Measurements from ENCODE around the gene LILRA6. TPM values are rescaled to one million over a fixed set of nuclear protein-coding genes. Genes with fewer than 3 reads are reported as not detected.

LILRA6 gene
- total RNA-seq, 6 donors from 2014 or later, result 4.0 to 38.3 (median 15.2) TPM

GRCh38 chr19:54191811-54192453 lies 50.7 kb downstream of the LILRA6 start:
- DNase-seq (peak in 1 of 2 donors; percentile 88), ATAC-seq (ENCODE audit: low FRiP score in 2 of 2) (no peak)
- H3K9me3 ChIP-seq, result no peaks in the 10 kb centered on the region
- H3K4me3 ChIP-seq, result peak overlapping the region; percentile 73 to 85 (median 80)
- peak overlapping the region; percentile 99 to 100 (median 99) for H3K27ac ChIP-seq
- no peaks in the 10 kb centered on the region for H3K27me3 ChIP-seq
- TF ChIP-seq POLR2A (IDR thresholded peaks at IDR 0.05) (no peak), POLR2AphosphoS5 (IDR thresholded peaks at IDR 0.05) (no peak), EP300 (IDR thresholded peaks at IDR 0.05) (no peak), CTCF (IDR thresholded peaks at IDR 0.05) (no peak)
- WGBS, 2 donors, result 68 to 73% methylated on average over 16 to 19 of the region's 19 CpGs
- peaks cover 0 to 22% (median 15%) of the 10 kb centered on the region in 4 donors for H3K36me3 ChIP-seq
- H3K4me1 ChIP-seq, result peaks cover 19 to 33% (median 22%) of the 10 kb centered on the region in 4 donors

GRCh38 chr19:54191011-54191810 lies 51.4 kb downstream of the LILRA6 start, which contains the start of gene TSEN34:
TSS of gene TSEN34 (plus strand) at chr19:54191308. CDS start at chr19:54191365, 57 bp downstream.
- ATAC-seq (ENCODE audit: low FRiP score in 2 of 2), result peak; percentile 52 to 67

GRCh38 chr19:54190503-54191010 lies 52.0 kb downstream of the LILRA6 start:
- ATAC-seq (ENCODE audit: low FRiP score in 2 of 2) (peak; percentile 85 to 93), DNase-seq (peak; percentile 99)
- peak overlapping the region; percentile 99 to 100 (median 99) for H3K27ac ChIP-seq
- H3K4me1 ChIP-seq, result peaks cover 19 to 33% (median 22%) of the 10 kb centered on the region in 4 donors
- no peaks in the 10 kb centered on the region for H3K9me3 ChIP-seq
- peak overlapping the region; percentile 73 to 85 (median 80) for H3K4me3 ChIP-seq
- H3K36me3 ChIP-seq, result peaks cover 0 to 29% (median 19%) of the 10 kb centered on the region in 4 donors
- TF ChIP-seq POLR2AphosphoS5 (IDR thresholded peaks at IDR 0.05) (peak in 1 of 2 donors; percentile 19), CTCF (IDR thresholded peaks at IDR 0.05) (no peak), POLR2A (IDR thresholded peaks at IDR 0.05) (no peak), EP300 (IDR thresholded peaks at IDR 0.05) (no peak)
- 0 to 3% methylated on average over 6 to 54 of the region's 56 CpGs for WGBS, 2 donors
- no peaks in the 10 kb centered on the region for H3K27me3 ChIP-seq

More at GRCh38 chr19:54191011-54191810, 51.4 kb downstream of the LILRA6 start, which contains the start of gene TSEN34:
- peak within 1 kb of the TSS; percentile 73 to 85 (median 80) for H3K4me3 ChIP-seq
- no peaks in the 10 kb centered on the region for H3K27me3 ChIP-seq
- peaks cover 0 to 29% (median 19%) of the 10 kb centered on the region in 4 donors for H3K36me3 ChIP-seq
- 0 to 2% methylated on average over 15 to 18 of the region's 77 CpGs for WGBS, 2 donors
- DNase-seq, result peak; percentile 93 to 98
- TF ChIP-seq EP300 (IDR thresholded peaks at IDR 0.05), result no peak
- TF ChIP-seq CTCF (IDR thresholded peaks at IDR 0.05), result peak in 2 of 6 experiments; percentile 9 to 25
- TF ChIP-seq POLR2A (IDR thresholded peaks at IDR 0.05), result peak in 3 of 4 donors; percentile 32 to 92 (median 89)
- TF ChIP-seq POLR2AphosphoS5 (IDR thresholded peaks at IDR 0.05), result peak; percentile 9 to 84
- no peaks in the 10 kb centered on the region for H3K9me3 ChIP-seq
- H3K4me1 ChIP-seq, result peaks cover 19 to 33% (median 22%) of the 10 kb centered on the region in 4 donors
- peak within 1 kb of the TSS; percentile 99 to 100 (median 99) for H3K27ac ChIP-seq

GRCh38 chr19:54189735-54190502 lies 52.7 kb downstream of the LILRA6 start:
- Histone ChIP-seq H3K36me3 (peaks cover 0 to 28% (median 19%) of the 10 kb centered on the region in 4 donors), H3K4me3 (peak overlapping the region in 3 of 4 donors; percentile 78 to 85 (median 82)), H3K27me3 (no peaks in the 10 kb centered on the region), H3K9me3 (no peaks in the 10 kb centered on the region), H3K4me1 (peaks cover 19 to 33% (median 22%) of the 10 kb centered on the region in 4 donors), H3K27ac (peak overlapping the region; percentile 99 to 100 (median 99))
- peak; percentile 100 for DNase-seq
- 0 to 1% methylated on average over 39 to 50 of the region's 65 CpGs for whole genome bisulfite sequencing, 2 donors
- TF ChIP-seq POLR2A (IDR thresholded peaks at IDR 0.05) (peak in 3 of 4 donors; percentile 34 to 81 (median 79)), CTCF (IDR thresholded peaks at IDR 0.05) (peak in 1 of 6 experiments; percentile 15), EP300 (IDR thresholded peaks at IDR 0.05) (peak in 1 of 4 donors; percentile 76), POLR2AphosphoS5 (IDR thresholded peaks at IDR 0.05) (peak; percentile 72 to 90)
- peak; percentile 86 to 95 for ATAC-seq (ENCODE audit: low FRiP score in 2 of 2)
